NCI-H226 (cell line): ENCODE measurements around the gene FAM131C.
"Not testable (repeated sequence)": the region's sequence is repeated elsewhere in the genome, so short reads cannot be mapped to it uniquely, and the experiment has no call there.

Experiments
- DNase-seq: peaks from one replicate; pipeline ENCODE4 v3.0.0-alpha.2; 2015

FAM131C gene

DNA sequence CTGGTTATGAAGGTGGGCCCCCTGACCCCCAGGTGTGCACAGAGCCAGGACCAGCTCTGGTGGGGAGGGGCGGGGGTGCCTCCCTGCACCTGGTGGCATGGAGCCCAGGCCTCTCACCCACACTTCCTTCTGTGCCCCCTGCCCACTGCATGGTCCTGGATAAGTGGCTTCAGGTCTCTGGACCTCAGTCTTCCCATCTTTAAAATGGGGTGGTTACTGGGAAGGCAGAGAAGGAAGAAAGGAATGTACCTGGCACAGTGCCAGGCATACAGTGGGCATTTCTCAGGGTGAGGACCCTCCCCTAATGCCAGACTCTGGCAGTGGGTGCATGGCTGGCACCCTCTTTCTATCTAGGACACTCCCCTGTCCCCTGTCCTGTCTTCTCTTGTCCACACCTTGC, 44.2 kb downstream of the FAM131C start:
- no peak for DNase-seq

DNA sequence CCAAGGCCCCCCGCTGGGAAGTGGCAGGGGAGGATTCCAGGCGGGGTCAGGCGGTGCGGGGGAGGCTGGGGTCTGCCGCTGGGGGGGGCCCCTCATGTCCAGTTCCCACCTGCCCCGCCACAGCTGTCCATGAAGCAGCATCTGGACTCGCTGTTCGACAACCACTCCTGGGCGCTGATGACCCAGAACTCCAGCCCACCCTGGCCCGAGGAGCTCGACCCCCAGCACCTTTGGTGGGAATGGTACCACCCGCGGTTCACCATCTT, 44.5 kb downstream of the FAM131C start:
- not testable (repeated sequence) for DNase-seq

DNA sequence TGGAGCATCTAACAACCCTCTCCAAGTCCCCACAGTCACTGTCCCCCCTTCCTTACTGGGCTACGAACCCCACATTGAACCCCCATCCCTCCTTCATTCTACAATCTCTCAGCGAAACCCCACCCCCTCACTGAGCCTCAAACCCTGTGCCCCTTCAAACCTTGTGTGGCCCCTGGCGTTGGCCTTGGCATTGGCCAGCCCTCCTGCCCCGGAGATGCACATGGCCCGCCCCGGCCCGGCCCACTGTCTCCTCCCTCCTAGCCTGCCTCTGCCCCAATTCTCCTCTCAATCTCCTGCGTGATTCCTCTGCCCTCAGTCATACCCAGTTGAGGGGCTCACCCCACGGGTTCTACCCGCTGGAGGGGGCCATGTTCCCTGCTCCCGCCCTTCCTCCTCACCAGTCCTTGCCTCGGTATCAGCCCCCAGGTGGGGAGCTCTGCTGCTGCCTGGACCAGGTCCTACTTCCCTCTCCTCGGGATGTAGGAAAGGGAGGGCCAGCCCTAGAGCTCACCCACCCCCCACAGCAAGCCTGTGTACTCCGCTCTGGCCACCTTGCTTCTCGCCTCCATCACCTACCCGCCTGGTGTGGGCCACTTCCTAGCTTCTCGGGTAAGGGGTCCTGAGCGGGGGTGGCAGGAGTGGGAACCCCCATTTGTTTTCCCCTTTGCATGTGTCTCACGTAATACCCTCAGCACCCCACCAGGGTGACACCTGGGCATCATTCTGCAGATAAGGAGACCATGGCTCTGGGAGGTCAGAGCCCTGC, 45.0 kb downstream of the FAM131C start:
- no peak for DNase-seq

DNA sequence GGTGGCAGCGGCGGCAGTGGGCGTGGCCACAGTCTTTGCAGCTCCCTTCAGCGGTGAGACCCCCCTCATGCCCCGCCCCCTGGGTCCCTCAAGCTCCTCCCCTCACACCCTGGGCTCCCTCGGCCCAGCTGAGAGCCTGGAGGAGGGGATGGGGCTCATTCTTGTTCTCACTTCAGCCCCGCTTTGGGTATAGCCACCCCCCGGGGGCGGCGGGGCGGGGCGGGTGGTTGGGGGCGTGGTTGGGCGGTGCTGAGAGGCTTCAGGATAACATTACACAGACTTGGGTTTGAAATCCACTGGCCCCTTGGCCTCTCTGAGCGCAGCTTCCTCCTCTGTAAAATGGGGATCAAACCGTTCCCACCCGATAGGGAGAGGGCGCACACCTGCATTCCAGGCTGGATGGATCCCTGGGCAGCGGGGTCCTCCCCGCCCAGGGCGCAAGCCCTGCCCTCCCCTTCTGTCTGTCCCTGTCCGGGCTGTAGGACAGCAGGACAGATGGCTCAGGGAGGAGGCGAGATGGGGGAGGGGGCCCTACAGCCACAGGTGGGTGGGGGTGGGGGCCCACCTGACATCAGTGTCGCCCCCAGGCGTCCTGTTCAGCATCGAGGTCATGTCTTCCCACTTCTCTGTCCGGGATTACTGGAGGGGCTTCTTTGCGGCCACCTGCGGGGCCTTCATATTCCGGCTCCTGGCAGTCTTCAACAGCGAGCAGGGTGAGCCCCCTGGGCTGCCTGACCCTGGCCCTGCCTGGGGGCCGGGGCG, 46.5 kb downstream of the FAM131C start:
- no peak for DNase-seq

DNA sequence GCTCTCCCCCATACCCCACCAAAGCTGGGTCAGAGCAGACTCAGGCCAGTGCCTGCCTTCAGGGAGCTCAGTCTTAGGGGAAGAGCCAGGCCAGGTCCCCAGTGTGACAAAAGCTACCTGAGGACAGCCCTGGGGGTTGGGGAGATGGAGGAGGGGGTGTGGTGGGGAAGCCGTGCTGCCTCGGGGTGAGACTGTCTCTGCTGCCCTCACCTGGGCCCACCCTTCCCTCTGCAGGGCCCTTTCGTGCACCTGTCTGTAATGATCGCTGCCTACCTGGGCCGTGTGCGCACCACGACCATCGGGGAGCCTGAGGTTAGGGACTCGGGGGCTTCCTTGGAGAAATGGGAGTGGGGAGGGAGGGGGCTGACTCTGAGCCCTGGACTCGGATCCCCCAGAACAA, 47.1 kb downstream of the FAM131C start:
- not testable (repeated sequence) for DNase-seq

DNA sequence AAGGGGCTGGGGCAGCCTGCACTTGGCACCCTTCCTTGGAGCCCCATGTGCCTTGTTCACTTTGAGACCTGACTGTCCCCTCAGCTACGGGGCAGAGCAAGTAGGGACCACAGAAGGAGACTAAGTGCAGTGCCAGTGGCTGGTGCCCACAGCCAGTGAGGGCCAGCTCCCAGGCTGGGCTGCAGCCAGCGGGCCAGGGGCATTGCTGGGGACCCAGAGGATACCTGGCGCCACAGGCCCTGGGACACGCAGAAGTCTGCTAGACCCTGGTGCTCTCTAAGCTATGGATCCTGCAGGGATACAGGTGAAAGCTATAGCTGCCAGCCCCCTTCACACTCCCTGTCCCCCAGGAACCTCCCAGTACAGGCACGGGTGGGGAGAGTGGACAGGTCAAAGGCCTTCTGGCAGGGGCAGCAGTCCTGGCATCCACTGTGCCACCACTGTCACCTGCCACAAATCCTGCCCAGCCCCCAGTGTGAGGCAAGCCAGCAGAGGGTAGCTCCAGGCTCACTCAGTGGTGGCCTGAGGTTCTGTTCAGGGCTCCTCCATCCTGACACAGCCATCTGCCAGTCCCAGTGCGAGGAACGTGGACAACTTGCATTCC, 50.3 kb downstream of the FAM131C start:
- no peak for DNase-seq

DNA sequence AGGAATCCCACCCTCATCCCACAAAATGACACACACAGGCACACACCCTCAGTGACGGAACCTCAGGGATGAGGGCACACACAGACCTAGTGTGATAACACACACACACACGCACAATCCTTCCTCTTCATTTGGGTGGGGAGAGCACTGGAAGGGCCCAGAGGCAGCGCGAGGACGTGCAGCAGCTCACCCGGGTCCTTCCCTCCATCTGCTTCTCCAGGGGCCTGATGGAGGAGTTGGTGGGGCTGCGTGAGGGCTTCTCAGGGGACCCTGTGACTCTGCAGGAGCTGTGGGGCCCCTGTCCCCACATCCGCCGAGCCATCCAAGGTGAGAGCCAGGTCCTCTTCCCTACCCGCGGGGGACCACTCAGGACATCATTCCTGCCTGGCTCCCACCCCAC, 51.1 kb downstream of the FAM131C start:
- DNase-seq: no peak

DNA sequence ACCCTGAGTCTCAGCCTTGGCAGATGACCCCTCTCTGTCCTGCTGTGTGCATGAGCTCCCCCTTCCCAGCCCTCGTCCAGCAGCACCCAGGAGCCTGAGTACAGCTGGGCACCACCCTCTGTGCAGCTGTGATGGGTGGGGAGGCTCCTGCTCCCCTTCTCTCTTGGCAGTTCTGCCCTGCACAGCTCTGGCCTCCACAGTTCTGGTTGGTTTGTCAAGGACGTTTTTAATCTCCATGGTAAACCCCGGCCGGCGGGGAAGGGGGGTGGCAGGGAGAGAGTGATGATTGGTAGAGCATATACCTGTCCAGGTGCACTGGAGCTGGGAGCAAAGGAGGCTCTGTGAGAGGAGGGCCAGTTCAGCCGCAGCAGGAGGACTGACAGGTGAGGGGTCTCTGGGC, 51.8 kb downstream of the FAM131C start, which contains the start of gene CLCNKA:
TSS of gene CLCNKA (plus strand) at position 356 of the 400 bp plus-strand sequence. CDS start 584 bp downstream, outside the sequence.
- DNase-seq: no peak

DNA sequence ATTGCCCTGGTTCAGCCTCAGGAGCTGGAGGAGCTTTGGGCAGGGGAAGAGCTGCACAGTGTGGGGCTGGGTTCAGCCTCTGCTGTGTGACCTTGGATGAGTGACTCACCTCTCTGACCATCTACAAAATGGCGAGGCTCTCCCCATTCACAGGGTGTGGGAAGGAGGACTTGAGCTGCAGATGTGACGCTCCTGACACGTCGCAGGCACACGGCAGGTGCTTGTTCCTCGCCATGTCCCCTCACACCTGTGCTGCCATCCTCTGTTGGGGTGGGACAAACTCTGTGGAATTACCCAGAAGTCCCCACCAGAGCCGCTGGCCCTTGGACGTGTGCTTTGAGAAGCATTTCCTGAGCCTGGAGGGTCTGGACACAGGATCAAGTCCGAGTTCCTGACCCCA, 52.6 kb downstream of the FAM131C start:
- DNase-seq: not testable (repeated sequence)

DNA sequence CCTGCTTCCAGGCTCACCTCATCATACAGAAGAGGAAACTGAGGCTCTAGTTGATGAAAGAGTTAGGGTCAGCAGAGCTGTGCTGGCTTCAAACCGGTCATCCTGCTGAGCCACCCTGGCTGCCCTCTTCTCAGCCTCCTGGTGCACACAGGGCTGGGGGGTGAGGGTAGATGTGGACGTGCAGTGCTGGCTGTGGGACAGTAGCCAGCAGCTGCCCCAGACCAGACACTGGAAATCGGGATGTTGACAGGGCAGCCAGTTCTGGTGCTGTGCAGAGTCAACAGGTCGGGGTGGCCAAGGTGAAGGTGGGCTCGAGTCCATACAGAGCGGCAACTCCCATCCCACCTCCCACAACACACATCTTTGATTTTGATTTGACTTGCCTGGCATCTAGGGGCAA, 53.1 kb downstream of the FAM131C start:
- no peak for DNase-seq

DNA sequence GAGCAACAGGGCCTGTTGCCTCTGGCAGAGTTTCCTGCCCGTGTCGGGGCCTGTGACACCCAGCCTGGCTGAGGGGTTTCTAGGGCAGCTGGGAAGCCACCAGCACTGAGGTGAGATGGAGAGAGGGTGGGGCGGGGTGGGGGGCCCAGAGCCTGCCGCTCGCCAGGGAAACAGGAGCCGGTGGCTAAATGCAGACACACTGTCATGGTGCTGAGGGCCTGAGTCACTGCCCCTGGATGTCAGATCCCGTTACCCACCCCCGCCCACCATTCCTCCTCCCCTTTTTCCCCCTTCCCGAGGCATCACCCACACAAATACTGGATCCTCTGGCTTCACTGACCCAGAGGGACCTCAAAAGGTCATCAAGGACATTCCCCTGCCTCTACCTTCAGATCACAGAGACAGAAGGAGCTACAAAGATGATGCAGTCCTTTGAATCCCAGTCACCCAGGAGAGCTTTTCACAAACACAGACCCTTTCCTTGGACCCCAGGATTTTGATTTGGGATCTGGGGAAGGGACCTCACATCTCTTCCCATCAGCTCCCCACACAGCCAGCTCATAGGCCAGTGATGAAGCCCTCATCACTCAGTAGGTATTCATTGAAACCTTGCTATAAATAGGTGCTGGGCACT, 53.7 kb downstream of the FAM131C start:
- DNase-seq: no peak

DNA sequence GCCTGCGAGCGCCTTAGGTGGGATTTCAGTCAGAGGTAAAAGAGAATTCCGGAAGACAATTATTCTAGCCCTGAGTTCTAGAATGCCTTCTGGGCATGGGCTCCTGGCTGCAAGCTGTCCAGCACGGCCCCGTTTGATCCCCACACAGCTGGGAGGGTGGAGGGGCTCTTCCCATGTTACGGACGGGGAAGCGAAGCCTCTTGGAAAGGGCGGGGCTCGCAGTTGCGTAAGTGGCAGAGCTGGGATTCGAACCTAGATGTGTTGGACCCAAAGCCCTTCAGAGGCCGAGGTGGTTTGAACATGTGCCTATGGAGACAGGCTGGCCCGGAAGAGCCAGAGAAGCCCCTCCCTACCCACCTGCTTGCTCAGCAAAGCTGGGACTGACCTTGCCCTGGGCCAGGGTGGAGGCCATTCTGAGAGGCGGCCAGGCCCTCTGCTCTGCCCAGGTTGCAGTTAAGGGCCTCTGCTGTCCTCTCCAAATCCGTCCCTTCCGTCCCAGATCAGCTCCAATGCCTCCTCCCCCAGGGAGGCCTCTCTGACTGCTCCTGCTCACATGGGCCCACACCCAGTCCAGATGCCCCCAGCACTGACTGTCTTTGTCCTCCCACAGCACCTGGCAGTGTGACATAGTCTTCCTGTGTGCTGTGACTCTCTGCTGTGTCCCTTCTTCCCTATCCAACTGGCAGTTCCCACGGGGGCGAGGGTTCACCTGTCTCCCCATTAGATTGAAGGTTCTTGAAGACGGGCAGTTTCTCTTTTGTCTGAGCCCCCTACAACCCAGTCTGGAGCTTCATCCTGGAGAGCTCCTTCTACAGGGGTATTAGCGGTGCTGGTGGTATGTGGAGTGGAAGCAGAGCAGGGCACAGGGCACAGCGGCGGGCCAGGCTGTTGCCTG, 54.5 kb downstream of the FAM131C start:
- no peak for DNase-seq

DNA sequence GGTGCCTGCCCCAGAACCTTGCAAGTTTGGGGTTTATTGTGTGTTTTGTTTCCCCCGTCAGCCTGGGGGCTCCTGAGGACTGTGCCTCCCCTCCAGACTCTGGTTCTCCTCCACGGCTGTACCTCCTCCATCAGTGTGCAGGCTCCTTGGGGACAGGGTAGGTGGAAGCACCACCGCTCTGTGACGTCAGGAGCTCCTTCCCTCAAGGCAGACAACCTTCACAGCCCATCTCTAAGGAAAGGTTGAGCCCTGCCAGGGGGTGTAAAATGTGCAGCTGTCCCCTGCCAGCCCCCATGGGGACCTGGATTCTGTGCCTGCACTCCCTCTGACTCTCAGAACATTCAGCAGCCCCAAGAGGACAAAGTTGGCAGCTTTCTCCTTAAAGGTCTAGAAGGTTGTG, 55.1 kb downstream of the FAM131C start:
- DNase-seq: no peak

DNA sequence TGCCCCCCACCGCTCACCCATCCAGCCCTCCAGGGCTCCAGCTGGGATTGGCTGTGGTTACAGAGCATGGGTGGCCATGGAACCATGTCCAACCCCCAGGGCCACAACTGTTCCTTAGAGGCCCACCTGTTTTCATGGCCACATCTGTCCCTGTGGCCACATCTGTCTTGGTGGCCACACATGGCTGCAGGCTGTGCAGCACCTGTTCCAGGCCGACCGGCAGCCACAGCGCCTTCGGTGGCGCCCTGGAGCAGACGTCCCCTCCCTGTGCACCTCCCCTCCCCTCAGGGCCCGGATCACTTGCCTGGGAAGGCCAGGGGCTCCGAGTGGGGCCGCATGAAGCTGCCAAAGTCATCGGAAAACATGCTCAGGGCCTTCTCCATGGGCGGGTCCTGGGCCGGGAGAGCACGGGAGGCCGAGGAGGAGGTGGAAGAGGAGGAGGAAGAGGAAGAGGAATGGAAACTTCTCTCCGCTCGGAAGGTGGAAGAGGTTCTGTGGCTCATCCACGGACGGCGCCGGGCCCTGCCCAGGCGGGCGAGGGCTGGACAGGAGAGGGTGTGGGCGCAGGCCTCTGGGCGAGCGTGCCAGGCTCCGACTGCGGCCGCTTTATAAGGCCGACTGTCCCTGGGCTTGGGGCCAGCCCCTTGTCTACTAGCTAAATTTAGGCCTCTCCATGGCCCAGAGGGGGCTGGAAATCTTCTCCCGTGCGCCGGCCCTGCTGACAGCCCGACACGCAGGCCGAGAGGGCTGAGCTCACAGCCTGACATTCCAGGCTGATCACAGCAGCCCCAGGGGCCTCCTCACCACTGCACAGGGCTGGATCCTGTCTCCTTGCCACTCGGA, 55.8 kb downstream of the FAM131C start, which contains the start of gene HSPB7:
TSS of gene HSPB7 (minus strand) at position 583 of the 843 bp plus-strand sequence. CDS start at position 503, 80 bp downstream.
- peak; percentile 57 for DNase-seq

DNA sequence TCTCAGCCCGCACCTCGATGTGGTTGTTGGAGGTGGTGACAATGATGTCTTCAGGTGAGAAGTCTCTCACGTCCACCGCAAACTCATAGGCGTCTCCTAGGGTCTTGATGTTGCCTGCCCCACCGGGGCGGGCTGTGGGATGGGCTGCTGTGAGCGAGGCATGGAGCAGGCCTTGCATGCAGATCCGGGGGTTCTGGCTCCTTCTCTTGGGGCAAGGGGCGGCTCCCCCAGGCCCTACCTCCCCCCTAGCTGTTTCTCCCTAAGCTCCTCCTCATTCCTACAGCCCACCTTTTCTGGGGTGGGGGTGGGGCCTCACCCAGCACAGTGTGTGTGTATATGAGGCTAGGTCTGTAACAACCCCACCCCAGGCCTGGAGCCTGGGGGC, 56.4 kb downstream of the FAM131C start:
- DNase-seq: no peak

DNA sequence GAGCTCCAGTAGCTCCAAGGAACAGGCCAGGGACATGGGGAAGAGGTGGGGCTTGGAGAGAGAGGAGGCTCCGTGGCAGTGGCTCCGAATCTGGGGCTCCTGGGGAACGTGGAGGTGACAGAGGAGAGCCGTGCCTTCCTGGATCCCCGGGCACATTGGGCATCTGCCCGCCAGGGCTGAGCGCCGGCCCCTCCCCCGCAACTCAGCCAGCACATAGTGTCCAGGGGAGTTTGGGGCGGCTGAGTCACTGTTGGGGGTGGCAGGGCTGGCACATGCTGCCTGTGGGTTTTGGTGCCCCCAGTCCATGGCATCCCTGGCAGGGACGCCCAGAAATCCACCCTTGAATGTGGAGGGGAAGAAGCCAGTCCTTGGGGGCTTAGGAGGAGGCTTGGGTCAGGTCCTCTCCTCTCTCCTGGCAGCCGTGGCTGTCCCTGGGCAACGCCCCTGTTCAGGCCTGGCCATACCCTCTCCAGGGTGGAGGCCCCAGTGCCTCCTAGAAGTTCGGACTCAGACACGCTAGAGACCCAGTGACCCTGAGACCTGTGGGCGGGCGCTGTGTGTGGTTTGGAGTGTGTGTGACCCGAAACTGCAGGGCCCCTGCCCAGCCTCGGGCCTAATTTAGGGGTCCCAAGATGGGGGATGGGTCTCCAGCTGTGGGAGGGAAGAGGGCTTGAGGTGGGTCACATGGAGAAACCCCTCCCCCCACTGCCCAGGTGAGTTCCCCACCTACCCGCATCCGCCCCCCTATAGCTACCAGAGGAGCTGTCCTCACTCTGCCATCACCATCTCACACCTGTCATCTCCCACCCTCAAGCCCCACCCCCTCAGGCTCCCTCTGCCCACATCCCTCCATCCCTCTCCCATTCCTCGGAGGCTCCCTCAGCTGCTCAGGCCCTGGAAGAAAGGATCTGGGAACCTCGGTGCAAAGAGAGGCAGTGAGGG, 57.2 kb downstream of the FAM131C start:
- no peak for DNase-seq

DNA sequence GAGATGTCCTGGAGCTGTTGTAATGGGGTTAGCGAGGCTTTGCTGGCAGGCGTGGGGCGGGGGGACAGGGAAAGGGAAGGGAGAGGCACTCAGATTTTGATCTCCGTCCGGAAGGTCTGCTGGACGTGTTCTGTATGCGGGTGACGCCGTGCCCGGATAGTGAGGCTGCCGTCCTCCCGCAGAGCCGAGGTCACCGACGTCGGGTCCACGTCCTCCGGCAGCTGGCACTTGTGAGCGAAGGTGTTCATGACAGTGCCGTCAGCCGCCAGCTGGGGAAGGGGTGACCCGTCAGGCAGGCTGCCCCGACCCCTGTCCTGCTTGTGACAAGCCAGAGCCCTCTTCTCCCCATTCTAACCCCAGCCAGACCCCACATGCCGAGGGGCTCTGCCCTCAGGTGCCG, 58.0 kb downstream of the FAM131C start:
- DNase-seq: no peak

DNA sequence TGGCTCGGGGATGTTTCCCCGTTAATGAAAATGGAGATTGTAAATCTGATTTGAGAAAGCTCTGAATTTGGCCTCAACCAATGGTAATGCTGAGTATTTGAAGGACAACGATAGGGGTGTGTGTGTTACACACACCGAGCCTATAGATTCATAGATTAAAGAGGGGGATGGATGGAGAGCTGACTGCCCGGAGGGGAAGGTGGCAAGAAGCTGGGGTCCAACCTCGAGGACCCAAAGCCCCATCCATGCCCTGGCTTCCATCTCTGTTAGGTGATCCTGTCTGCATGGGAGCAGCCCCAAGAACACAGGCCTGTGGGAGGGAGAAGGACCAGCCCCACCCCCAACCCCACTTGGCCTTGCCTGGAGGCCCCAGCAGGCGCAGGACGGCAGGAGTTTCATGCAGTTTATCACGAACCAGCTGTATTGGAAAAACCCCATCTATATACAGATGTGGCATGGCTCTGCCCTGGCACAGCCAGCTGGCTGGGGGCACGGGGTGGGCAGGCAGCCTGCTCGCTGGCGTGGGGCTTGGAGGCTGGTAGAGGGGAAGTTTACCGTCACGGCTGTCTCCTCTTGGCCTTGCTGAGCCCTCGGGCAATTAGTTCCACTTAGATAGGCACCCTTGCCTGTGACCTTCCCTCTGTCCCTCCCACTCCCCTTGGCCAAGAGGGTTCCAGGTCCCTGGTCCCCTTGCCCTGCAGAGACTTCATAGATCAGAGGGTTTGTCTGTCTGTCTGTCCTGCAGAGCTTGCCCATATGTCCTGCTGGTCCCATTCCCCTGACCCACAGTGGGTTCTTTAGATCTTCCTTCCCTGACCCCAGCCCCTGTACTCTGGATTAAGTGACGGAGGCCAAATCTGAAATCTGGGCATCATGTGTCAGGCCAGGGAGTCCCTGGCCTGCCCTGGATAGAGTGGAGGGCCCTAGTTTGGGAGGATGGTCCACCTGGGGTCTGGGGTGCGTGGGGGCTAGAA, 58.7 kb downstream of the FAM131C start:
- no peak for DNase-seq

DNA sequence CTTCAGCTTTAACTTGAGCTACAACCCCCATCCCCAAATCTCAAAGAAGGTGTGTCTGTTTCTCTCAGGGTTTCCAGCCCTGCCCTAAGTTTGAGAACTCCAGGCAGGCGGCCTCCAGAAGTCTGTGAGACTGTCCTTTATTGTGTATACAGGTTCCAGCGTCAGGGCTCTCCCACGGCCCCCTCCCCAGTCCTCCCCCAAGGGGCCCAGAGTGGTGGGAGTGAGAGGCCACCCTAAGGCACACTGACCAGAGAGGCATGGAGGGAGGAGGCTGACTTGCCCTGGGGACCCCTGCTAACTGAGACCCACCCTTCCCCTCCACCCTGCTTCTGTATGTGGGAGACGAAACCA, 59.6 kb downstream of the FAM131C start:
- no peak for DNase-seq
